ENCODE data around the gene DOCK7. TPM values are rescaled to one million over a fixed set of nuclear protein-coding genes. Genes with fewer than 3 reads are reported as not detected.
A peak's percentile ranks its signal among the peaks of the same experiment; 100 is the strongest.

DOCK7 gene
- total RNA-seq, 1 experiment from 2014 or later: 43.6 TPM

DNA sequence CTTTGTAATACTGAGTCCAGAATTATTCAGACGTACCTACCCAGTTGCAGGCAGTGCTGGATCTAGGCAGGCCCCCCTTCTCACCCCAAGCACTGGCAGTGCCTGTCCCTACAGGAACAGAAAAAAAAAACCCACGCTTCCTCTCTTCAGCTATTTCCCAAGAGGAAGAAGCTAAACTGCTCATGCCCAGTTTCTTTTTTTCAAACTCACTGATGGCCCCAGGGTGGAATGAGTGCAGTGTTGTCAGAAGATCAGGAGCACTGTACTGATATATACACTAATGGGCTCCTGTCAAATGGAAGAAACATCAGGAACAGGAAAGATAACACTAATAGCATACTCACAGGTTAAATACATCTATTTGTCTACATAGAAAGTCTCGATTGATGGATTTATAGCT is 28.2 kb upstream of the DOCK7 start:
- no TSS peak for BruUV-seq (replicated peaks)
- Mint-ChIP-seq H3K27me3 (ENCODE audit: insufficient read depth, unreplicated experiment) (no peaks in the 10 kb centered on the region), H3K4me3 (ENCODE audit: unreplicated experiment) (no peak overlapping the region), H3K27ac (ENCODE audit: unreplicated experiment) (no peak overlapping the region), H3K4me1 (ENCODE audit: low read depth, unreplicated experiment) (peaks cover 6% of the 10 kb centered on the region), H3K9me3 (ENCODE audit: unreplicated experiment) (no peaks in the 10 kb centered on the region), H3K36me3 (ENCODE audit: insufficient read depth, unreplicated experiment) (no peaks in the 10 kb centered on the region)
- no peaks in the 10 kb centered on the region for H3K9me3 ChIP-seq
- ChIA-PET POLR2A (no interaction called here), CTCF (no interaction called here)
- no peak for TF ChIP-seq CTCF (IDR thresholded peaks at IDR 0.05; ENCODE audit: insufficient read depth in 1 of 2, low read depth in 1 of 2, low read length in 1 of 2, severe bottlenecking in 1 of 2, unreplicated experiment in 1 of 2)
- no peaks in the 10 kb centered on the region for H3K4me1 ChIP-seq
- H3K36me3 ChIP-seq (ENCODE audit: control insufficient read depth, insufficient read depth, low read length): no peaks in the 10 kb centered on the region
- H3K27me3 ChIP-seq (replicated peaks; ENCODE audit: control insufficient read depth, insufficient read depth, low read length): no peaks in the 10 kb centered on the region
- DNase-seq: no peak
- intact Hi-C loops (cut with micrococcal nuclease; ENCODE audit: unreplicated experiment): no loop called here
- no peak overlapping the region for H3K4me3 ChIP-seq (ENCODE audit: low read depth, low read length)

GRCh38 chr1:62712336-62713243 is 24.4 kb upstream of the DOCK7 start:
- no peaks in the 10 kb centered on the region for H3K36me3 ChIP-seq (ENCODE audit: control insufficient read depth, insufficient read depth, low read length)
- H3K9me3 Mint-ChIP-seq (ENCODE audit: unreplicated experiment): peaks cover 12% of the 10 kb centered on the region
- H3K4me1 Mint-ChIP-seq (ENCODE audit: low read depth, unreplicated experiment): peaks cover 14% of the 10 kb centered on the region
- intact Hi-C loops (cut with micrococcal nuclease; ENCODE audit: unreplicated experiment): no loop called here
- POLR2A ChIA-PET: no interaction called here
- no peaks in the 10 kb centered on the region for H3K27me3 Mint-ChIP-seq (ENCODE audit: insufficient read depth, unreplicated experiment)
- H3K27ac Mint-ChIP-seq (ENCODE audit: unreplicated experiment): no peak overlapping the region
- no peak overlapping the region for H3K4me3 Mint-ChIP-seq (ENCODE audit: unreplicated experiment)
- no peak for DNase-seq
- peaks cover 5% of the 10 kb centered on the region for H3K4me1 ChIP-seq
- no peaks in the 10 kb centered on the region for H3K9me3 ChIP-seq
- no peaks in the 10 kb centered on the region for H3K27me3 ChIP-seq (replicated peaks; ENCODE audit: control insufficient read depth, insufficient read depth, low read length)
- no peak for TF ChIP-seq CTCF (IDR thresholded peaks at IDR 0.05; ENCODE audit: insufficient read depth in 1 of 2, low read depth in 1 of 2, low read length in 1 of 2, severe bottlenecking in 1 of 2, unreplicated experiment in 1 of 2)
- no TSS peak for BruUV-seq (replicated peaks)
- H3K36me3 Mint-ChIP-seq (ENCODE audit: insufficient read depth, unreplicated experiment): no peaks in the 10 kb centered on the region
- H3K4me3 ChIP-seq (ENCODE audit: low read depth, low read length): no peak overlapping the region
- CTCF ChIA-PET: no interaction called here

DNA sequence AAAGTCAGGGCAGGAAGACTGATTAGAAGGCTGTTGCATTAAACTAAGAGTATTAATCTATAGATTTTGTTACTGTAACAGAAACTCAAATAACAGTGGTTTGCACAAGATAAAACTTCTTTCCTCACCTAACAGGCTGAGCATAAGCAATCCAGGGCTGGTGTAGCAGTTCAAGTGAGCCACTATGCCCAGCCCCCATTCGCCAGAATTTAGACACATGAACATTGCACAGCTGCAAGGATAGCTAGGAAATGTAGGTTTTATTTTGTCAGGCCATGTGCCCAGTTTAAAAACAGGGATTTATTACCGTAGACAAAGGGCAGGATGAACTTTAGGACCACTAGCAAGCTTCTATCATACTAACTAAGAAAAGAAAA is 19.5 kb upstream of the DOCK7 start:
- no peaks in the 10 kb centered on the region for H3K27me3 ChIP-seq (replicated peaks; ENCODE audit: control insufficient read depth, insufficient read depth, low read length)
- no TSS peak for BruUV-seq (replicated peaks)
- no peaks in the 10 kb centered on the region for H3K9me3 ChIP-seq
- DNase-seq: no peak
- CTCF ChIA-PET: no interaction called here
- H3K4me1 ChIP-seq: peaks cover 13% of the 10 kb centered on the region
- POLR2A ChIA-PET: no interaction called here
- H3K9me3 Mint-ChIP-seq (ENCODE audit: unreplicated experiment): peaks cover 20% of the 10 kb centered on the region
- no peaks in the 10 kb centered on the region for H3K27me3 Mint-ChIP-seq (ENCODE audit: insufficient read depth, unreplicated experiment)
- intact Hi-C loops (cut with micrococcal nuclease; ENCODE audit: unreplicated experiment): no loop called here
- TF ChIP-seq CTCF (IDR thresholded peaks at IDR 0.05; ENCODE audit: insufficient read depth in 1 of 2, low read depth in 1 of 2, low read length in 1 of 2, severe bottlenecking in 1 of 2, unreplicated experiment in 1 of 2): no peak
- peak overlapping the region; percentile 13 for H3K27ac Mint-ChIP-seq (ENCODE audit: unreplicated experiment)
- H3K4me1 Mint-ChIP-seq (ENCODE audit: low read depth, unreplicated experiment): peaks cover 20% of the 10 kb centered on the region
- no peaks in the 10 kb centered on the region for H3K36me3 Mint-ChIP-seq (ENCODE audit: insufficient read depth, unreplicated experiment)
- peak overlapping the region; percentile 9 for H3K4me3 Mint-ChIP-seq (ENCODE audit: unreplicated experiment)
- no peaks in the 10 kb centered on the region for H3K36me3 ChIP-seq (ENCODE audit: control insufficient read depth, insufficient read depth, low read length)
- no peak overlapping the region for H3K4me3 ChIP-seq (ENCODE audit: low read depth, low read length)
